IPS DF 6.9 (cell line): ENCODE measurements around the gene CDH18.

Experiments
- DNase-seq: peaks from one replicate; pipeline ENCODE4 v3.0.0-alpha.2; 2013; ENCODE audit warnings: low read depth, low spot score
- H3K27ac ChIP-seq: one replicate; pipeline ENCODE4 v1.5.1; 2013; ENCODE audit warnings: low read length, control low read depth
- H3K27me3 ChIP-seq: 2 replicates; pipeline ENCODE4 v1.6.1; 2013; ENCODE audit warnings: mild to moderate bottlenecking, low read length; ENCODE audit not compliant: control insufficient read depth, insufficient read depth
- H3K36me3 ChIP-seq: 2 replicates; pipeline ENCODE4 v1.6.1; 2013; ENCODE audit warnings: low read length; ENCODE audit not compliant: control insufficient read depth, insufficient read depth
- H3K4me1 ChIP-seq: 2 replicates; pipeline ENCODE4 v1.6.1; 2013; ENCODE audit warnings: low read length; ENCODE audit not compliant: control insufficient read depth, insufficient read depth
- H3K4me3 ChIP-seq: 2 replicates; pipeline ENCODE4 v1.5.1; 2013; ENCODE audit warnings: mild to moderate bottlenecking, low read length
- H3K9me3 ChIP-seq: 2 replicates; pipeline ENCODE4 v1.6.1; 2013; ENCODE audit warnings: low read length, inconsistent platforms; ENCODE audit not compliant: control insufficient read depth, insufficient read depth
- WGBS: extraction: QIAGEN DNeasy Blood & Tissue Kit; methylation state at CpG from one replicate; pipeline ENCODE4 v1.1.7; 2013; ENCODE audit warnings: mixed read lengths, missing lambda C conversion rate; ENCODE audit not compliant: insufficient read length, insufficient coverage; 5-methylcytosine and 5-hydroxymethylcytosine counted together

CDH18 gene, protein sequence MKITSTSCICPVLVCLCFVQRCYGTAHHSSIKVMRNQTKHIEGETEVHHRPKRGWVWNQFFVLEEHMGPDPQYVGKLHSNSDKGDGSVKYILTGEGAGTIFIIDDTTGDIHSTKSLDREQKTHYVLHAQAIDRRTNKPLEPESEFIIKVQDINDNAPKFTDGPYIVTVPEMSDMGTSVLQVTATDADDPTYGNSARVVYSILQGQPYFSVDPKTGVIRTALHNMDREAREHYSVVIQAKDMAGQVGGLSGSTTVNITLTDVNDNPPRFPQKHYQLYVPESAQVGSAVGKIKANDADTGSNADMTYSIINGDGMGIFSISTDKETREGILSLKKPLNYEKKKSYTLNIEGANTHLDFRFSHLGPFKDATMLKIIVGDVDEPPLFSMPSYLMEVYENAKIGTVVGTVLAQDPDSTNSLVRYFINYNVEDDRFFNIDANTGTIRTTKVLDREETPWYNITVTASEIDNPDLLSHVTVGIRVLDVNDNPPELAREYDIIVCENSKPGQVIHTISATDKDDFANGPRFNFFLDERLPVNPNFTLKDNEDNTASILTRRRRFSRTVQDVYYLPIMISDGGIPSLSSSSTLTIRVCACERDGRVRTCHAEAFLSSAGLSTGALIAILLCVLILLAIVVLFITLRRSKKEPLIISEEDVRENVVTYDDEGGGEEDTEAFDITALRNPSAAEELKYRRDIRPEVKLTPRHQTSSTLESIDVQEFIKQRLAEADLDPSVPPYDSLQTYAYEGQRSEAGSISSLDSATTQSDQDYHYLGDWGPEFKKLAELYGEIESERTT

DNA sequence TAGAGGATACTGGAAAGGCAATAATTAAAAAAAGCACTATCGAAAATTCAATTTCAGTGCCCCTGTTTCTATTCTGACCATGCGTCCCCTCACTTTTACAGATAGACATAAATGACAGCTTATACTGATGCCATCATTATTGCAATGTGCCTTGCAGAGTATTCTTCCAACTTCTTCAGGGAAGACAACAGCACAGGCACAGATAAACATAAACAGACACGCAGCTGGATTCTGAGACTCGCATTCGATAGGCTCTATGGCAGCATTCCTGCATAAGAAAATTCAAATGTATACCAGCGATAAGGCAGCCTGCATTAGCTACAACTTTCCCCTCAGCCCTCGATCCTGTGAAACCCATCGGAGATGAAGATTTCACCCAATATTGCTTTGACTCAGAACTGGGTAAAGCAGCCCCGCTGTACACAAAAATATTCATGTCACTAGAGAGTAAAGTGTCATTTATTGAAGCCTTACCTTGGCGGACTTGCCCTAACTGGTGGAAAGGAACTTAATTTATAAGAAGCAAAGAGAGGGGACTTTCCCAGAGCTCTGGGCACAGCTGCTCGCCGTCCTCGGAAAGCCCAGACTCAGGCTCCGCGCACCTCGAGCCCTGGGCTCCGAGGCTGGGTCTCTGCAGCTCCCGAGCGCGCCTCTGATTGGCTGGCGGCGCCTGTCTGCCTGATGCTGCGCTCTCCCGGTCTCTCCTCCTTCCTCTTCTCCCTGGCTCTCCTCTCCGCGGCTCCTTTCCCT lies at the start of gene CDH18:
Gene CDH18, minus strand, starts transcription at position 589 of the 750 bp plus-strand sequence. CDS start 149,214 bp downstream, outside the sequence.
- DNase-seq = peak; percentile 52
- Histone ChIP-seq H3K36me3 (no peaks in the 10 kb centered on the region), H3K4me1 (no peaks in the 10 kb centered on the region), H3K4me3 (no peak within 1 kb of the TSS; the same call in 1 of the 2 replicates), H3K9me3 (no peaks in the 10 kb centered on the region), H3K27ac (no peak within 1 kb of the TSS), H3K27me3 (no peaks in the 10 kb centered on the region; the same call in 1 of the 2 replicates)
- no CpG with 5 or more reads among the region's 26 CpGs for WGBS

DNA sequence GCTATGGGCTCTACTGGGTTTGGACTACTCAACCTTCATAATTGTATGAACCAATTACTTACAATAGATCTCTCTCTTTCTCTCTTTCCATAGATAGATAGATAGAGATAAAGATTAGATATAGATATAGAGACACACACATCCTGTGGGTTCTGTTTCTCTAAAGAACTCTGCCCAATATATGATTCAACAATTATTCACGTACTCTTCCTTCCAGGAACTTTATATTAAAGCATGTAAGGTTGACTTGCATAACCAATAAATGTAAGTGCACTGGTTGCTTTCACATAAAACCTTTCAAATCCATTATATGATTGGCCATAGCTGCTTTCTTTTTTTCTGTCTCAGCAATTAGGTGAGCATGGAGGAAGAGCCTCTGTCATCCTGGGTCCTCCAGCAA lies 46.7 kb upstream of the CDH18 start:
- Histone ChIP-seq H3K4me1 (no peaks in the 10 kb centered on the region), H3K36me3 (no peaks in the 10 kb centered on the region), H3K4me3 (no peak overlapping the region), H3K9me3 (no peaks in the 10 kb centered on the region), H3K27ac (no peak overlapping the region), H3K27me3 (no peaks in the 10 kb centered on the region)
- DNase-seq = no peak
- no CpG with 5 or more reads among the region's 1 CpG for WGBS

DNA sequence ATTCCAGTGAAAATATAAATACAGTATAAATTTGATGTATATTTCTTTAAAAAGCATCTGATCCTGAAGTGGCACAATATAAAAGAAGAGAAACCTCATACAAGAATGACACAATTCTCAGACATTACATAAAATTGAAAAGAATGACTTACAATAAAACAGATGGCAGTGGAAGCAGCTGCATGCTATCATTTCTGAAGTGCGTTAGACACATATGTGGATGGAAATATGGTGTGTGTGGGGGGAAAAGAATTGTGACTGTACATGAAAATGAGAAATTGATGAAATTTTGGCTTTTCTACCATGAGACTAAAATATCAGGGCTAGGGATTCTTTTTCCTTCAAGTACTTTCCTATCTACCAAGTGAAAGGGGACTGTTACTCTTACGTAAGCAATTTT lies 45.9 kb upstream of the CDH18 start:
- no peaks in the 10 kb centered on the region for H3K9me3 ChIP-seq
- DNase-seq = no peak
- H3K27ac ChIP-seq = no peak overlapping the region
- H3K4me3 ChIP-seq = no peak overlapping the region
- H3K27me3 ChIP-seq = no peaks in the 10 kb centered on the region
- H3K4me1 ChIP-seq = no peaks in the 10 kb centered on the region
- H3K36me3 ChIP-seq = no peaks in the 10 kb centered on the region
- WGBS = 100% methylated on average over 1 of the region's 2 CpGs

DNA sequence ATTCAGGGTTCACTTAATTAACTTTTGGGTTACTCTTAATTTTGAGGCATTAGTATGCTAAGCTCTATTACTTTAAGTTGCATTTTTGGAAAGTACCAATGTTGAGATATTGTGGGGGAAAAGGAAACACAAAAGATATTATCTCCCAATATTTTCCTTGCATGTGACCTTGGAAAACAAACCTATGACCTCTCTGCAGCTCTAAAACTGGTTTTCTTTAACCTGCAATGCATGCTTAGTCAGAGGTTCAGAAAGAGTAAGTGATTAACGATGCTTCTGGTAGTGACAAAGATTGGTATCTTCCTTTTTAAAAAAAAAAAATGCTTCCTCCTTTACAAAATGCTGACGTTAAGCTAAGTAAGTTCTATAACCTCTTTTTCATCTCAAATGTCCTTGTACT lies 44.9 kb upstream of the CDH18 start:
- Histone ChIP-seq H3K4me3 (no peak overlapping the region), H3K9me3 (no peaks in the 10 kb centered on the region), H3K27ac (no peak overlapping the region), H3K27me3 (no peaks in the 10 kb centered on the region), H3K36me3 (no peaks in the 10 kb centered on the region), H3K4me1 (no peaks in the 10 kb centered on the region)
- DNase-seq = no peak
- no CpG with 5 or more reads among the region's 2 CpGs for WGBS

DNA sequence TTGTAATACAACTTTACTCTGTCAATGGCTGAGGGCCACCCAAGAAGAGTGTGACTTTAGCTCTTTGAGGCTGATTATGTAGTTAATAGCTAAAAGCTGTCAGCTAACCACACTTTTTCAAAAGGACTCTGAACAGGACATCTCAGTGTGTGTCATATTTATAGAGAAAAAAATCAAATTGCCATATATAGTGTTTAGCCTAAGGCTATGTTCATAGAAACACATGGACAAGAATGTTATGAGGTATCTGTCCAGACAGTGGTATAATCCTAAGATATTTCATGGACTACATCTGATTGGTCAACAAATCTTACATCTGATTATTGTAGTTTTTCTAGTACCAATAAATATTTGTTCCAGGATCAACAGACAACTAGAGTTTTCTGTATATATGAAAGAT lies 42.1 kb upstream of the CDH18 start:
- Histone ChIP-seq H3K36me3 (no peaks in the 10 kb centered on the region), H3K9me3 (no peaks in the 10 kb centered on the region), H3K27ac (no peak overlapping the region), H3K4me3 (no peak overlapping the region), H3K4me1 (no peaks in the 10 kb centered on the region), H3K27me3 (no peaks in the 10 kb centered on the region)
- DNase-seq = no peak

DNA sequence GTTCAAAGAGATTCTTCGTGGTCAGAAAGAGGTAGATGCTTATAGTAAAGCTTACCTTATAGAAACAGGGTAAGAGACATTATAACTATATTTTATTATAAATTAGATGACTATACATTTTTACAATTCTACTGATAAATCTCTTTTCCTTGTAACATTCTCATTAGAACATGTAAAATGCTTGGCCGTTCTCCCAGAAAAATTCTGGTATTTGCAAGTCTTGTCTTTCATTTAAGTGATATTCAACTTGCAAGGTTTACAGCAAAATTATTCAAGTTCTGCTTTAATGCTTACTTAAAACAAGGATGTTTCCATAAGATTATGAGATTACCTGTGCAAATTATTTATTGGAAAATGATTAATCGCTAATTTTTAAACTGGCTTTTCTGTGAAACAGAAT lies 41.3 kb upstream of the CDH18 start:
- no peaks in the 10 kb centered on the region for H3K9me3 ChIP-seq
- no CpG with 5 or more reads among the region's 3 CpGs for WGBS
- DNase-seq = no peak
- H3K27me3 ChIP-seq = no peaks in the 10 kb centered on the region
- no peak overlapping the region for H3K27ac ChIP-seq
- no peaks in the 10 kb centered on the region for H3K36me3 ChIP-seq
- H3K4me1 ChIP-seq = no peaks in the 10 kb centered on the region
- H3K4me3 ChIP-seq = no peak overlapping the region

DNA sequence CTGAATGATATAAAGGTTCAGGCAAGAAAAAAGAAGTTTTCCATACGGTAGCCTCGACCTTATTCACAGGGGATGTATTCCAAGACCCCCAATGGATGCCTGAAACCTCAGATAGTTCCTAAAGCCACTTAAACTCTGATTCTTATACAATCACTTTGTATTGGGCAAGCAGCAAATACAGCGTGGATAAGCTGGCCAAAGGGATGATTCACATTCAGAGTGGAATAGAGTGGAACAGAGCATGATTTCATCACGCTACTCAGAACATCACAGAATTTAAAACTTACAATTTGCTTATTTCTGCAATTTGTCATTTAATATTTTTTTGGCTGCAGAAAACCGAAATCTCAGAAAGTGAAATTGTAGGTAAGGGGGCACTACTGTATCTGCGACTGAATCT lies 40.5 kb upstream of the CDH18 start:
- DNase-seq = no peak
- Histone ChIP-seq H3K27ac (no peak overlapping the region), H3K4me1 (no peaks in the 10 kb centered on the region), H3K4me3 (no peak overlapping the region), H3K36me3 (no peaks in the 10 kb centered on the region), H3K9me3 (no peaks in the 10 kb centered on the region), H3K27me3 (no peaks in the 10 kb centered on the region)
- no CpG with 5 or more reads among the region's 6 CpGs for WGBS

DNA sequence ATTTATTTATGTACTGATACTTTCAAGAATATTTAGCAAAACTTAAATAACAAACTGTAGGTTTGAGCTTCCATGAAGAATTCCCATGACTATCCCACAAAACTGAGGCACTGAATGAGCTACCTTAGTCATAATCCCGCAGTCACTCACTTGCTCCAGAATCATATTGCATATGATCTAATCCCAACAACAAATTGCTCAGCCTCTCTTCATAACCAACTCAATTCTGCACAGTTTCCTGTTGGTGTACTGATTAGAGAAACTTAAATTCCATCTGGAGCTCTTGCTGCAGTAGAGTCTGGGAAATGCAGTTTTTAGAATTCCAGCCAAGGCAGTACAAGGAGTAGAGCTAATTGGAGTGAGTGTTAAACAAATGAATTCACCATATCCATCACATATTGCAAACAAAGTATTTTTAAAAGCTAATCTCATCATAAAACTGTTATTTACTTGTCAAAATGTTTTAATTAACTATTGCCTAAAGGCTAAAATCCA lies 35.7 kb upstream of the CDH18 start:
- DNase-seq = no peak
- H3K27ac ChIP-seq = no peak overlapping the region
- no peak overlapping the region for H3K4me3 ChIP-seq
- no peaks in the 10 kb centered on the region for H3K36me3 ChIP-seq
- no peaks in the 10 kb centered on the region; the same call in none of the 2 replicates for H3K9me3 ChIP-seq
- no peaks in the 10 kb centered on the region for H3K4me1 ChIP-seq
- no CpG with 5 or more reads among the region's 1 CpG for WGBS
- H3K27me3 ChIP-seq = no peaks in the 10 kb centered on the region

DNA sequence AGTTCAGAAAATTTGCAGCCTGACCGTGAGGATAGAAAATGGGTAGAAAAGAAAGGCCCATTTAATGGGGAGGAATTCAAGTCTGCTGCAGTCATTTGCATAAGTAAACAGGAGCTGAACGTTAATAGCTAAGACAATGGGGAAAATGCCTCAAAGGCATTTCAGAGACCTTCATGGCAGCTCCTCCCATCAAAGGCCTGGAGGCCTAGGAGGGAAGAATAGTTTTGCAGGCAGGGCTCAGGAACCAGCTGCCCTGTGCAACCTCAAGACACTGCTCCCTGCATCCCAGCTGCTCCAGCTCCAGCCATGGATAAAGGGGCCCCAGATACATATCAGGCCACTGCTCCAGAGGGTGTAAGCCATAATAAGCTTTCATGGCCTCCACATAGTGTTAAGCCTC lies 32.2 kb upstream of the CDH18 start:
- H3K9me3 ChIP-seq = no peaks in the 10 kb centered on the region; the same call in none of the 2 replicates
- no peak overlapping the region for H3K4me3 ChIP-seq
- no peak overlapping the region for H3K27ac ChIP-seq
- DNase-seq = no peak
- WGBS = no CpG with 5 or more reads among the region's 2 CpGs
- no peaks in the 10 kb centered on the region for H3K4me1 ChIP-seq
- H3K36me3 ChIP-seq = no peaks in the 10 kb centered on the region
- H3K27me3 ChIP-seq = no peaks in the 10 kb centered on the region

DNA sequence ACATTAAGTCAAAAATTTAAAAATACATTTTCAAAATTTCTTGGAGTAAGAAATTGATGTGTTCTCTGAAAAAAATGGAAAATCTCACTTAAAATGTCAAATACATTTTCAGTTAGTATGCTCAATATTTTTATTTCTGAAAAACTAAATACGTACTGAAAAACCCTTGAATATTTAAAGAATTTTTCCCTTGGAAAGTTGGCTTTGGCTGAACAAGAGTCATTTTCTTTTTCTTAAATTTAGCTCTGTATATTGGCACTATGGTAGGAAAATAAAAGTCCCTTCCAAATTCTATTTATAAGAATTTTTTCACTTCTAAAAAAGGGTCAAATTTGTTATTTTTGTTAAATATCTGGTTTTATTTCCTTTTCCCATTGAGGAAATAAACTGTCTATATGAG lies 29.0 kb upstream of the CDH18 start:
- no CpG with 5 or more reads among the region's 1 CpG for WGBS

More for the DNA sequence above, 29.0 kb upstream of the CDH18 start:
- H3K36me3 ChIP-seq = no peaks in the 10 kb centered on the region
- no peak for DNase-seq
- H3K27me3 ChIP-seq = no peaks in the 10 kb centered on the region
- H3K27ac ChIP-seq = no peak overlapping the region
- no peaks in the 10 kb centered on the region; the same call in none of the 2 replicates for H3K9me3 ChIP-seq
- no peaks in the 10 kb centered on the region for H3K4me1 ChIP-seq
- no peak overlapping the region for H3K4me3 ChIP-seq
